CD4-positive, alpha-beta T cell treated with Interleukin-15 for 1 hour (primary cell): ENCODE data around the gene ZFYVE21.

ENCODE experiments used
- DNase-seq: peaks from one replicate; pipeline ENCODE4 v3.0.0-alpha.2; 2020

ZFYVE21 gene

GRCh38 chr14:103739466-103739792 is 23.8 kb downstream of the ZFYVE21 start:
- no peak for DNase-seq

DNA sequence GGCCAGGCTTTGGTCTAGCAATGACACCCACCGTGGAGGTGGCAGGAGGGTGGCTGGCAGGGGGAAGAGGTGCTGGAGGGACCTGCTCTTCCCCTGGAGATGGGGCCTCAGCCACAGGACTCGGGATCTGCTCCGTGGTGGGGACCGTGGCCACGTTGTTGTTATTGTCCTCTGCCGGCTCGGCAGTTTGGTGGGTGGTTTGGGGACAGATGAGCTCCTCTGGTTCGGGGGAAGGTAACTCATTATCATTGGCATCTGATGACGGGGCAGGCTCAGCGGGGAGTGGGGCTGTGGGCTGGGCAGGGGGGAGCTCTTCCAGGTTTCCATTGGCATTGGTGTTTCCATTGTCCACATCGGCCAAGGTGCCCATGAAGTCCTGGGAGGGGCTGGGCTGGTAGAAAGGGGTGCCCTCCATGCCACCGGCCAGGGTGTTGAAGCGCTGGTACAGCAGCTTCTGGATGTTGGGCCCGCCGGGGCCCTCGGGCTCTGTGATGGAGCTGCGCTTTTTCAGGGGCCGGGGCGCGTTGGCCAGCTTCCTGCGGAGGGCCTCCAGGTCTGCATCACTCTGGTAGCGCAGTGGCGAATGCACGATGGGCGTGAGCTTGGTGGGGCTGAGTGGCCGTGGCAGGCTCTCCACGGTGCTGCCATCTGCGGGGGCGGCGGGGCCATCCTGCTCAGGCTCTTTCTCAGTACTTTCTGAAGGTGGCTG is 24.3 kb downstream of the ZFYVE21 start:
- DNase-seq, result no peak

- DNase-seq, result no peak
These were observed 25.5 kb downstream of the ZFYVE21 start for GRCh38 chr14:103740991-103741689.

DNA sequence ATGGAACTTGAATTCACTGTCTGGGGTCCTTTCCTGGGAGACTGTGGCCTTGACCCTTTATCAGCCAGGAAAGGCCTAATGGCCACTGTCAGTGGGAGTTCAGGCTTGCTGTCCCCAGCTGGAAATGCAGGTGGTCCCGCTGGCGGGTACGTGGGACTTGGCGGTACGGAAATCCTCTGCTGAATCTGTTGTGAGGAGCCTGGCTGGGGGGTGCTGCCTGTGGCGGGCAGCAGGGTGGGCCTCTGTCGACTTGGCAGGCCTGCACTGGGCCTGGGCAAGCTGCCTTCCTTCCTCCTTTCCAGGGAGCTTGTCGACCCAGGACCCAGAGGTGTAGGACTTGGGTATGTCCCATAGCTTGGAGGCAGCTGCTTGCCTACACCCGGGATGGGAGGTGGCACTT is 26.3 kb downstream of the ZFYVE21 start:
- no peak for DNase-seq

GRCh38 chr14:103742499-103743255 is 27.1 kb downstream of the ZFYVE21 start:
- DNase-seq, result no peak

DNA sequence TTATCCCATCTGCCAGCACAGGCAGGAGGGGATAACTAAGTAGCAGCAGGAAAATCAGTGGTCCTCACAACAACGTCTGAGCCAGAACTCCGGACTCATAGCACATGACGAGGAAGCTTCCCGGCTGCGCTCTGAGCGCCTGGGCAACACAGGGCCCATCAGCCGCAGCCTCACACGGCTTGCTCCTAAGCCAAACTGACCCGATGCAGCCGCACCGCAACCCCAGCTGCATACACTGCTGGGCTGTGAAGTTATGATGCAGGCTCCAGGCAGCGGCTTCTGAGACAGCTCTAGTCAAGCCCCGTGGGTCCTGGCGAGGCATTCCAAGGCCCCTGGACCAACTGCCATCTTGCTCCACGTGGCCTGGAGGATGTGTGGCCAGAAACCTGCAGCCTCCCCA is 28.1 kb downstream of the ZFYVE21 start:
- no peak for DNase-seq

GRCh38 chr14:103744621-103745395 is 29.2 kb downstream of the ZFYVE21 start:
- DNase-seq, result no peak

- DNase-seq, result no peak
These were observed 29.8 kb downstream of the ZFYVE21 start for GRCh38 chr14:103745424-103745823.

DNA sequence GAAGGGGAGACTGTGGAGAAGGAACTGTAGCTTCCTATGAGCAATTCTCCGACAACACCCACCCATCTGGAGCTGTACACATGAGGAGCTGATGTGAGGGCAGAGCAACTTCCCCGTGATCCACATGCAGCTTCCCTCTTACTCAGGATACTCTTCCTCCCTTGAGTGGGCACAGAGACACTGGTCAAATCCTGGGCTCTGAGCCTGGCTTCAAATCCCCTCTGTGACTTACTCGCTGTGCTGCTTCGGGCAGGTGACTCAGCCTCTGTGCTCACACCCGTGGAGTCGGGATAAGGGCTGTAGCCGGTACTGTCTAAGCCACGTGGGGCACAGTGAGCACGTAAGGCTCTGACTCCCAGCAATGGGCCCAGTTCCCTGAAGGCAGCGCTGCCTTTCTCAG is 31.1 kb downstream of the ZFYVE21 start:
- no peak for DNase-seq

GRCh38 chr14:103748534-103748857 is 32.9 kb downstream of the ZFYVE21 start:
- DNase-seq, result peak; percentile 44

- no peak for DNase-seq
These were observed 33.8 kb downstream of the ZFYVE21 start for GRCh38 chr14:103749452-103749851.

DNA sequence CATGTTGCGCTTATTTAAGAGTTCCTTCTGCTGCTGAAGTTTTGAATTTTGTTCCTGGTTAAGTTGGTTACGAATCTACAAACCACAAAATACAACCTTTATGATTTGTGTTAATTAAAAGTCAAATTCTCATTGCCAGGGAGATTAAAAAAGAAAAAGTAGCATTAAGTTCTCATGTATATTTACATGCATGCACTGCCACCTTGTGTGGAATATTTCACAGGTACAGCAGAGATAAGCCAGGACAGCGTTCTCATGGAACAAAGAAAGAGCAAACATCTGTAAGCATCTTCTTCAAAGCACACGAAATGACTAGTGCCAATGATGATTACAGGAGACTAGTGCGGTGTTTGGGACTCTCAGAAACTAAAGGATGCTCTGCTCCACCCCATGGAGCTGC is 34.2 kb downstream of the ZFYVE21 start:
- no peak for DNase-seq

GRCh38 chr14:103753774-103754173 is 38.2 kb downstream of the ZFYVE21 start:
- DNase-seq, result no peak

DNA sequence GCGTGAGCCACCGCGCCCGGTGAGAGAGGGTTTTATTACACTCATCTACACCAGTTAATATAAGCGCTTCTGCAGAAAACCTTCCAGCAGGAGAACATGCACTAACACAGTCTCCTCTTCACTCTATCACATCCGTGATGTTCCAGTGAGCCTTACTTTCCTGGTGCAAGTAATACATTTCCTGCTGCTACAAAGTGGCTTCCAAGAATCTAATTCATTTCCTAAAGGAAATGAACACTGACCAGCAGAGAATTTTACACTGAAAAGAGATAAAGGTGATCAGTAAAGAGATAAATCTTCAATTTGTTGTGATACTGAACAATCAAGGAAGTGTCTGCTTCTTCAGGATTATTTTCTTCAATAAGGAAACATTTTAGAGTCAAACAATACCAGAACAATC is 39.5 kb downstream of the ZFYVE21 start:
- DNase-seq, result no peak

GRCh38 chr14:103758059-103758776 is 42.6 kb downstream of the ZFYVE21 start:
- DNase-seq, result no peak

DNA sequence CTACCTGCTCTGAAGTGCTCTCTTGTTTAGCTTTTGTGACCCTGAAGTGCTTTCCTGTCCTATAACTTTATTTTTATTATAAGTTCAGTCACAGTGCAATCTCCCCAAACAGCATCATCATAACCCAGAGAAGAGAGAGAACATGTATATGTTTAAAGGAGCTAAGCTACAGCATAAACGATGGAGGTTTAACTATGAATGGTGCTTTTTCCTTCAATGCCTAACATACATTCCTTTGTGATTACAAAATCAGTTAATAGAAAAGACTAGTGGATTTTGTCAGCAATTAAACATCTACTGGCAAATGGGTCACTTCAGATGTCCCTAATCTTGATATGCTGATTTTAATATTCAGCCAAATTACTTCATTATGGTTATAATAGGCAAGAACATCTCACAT is 46.4 kb downstream of the ZFYVE21 start:
- no peak for DNase-seq

DNA sequence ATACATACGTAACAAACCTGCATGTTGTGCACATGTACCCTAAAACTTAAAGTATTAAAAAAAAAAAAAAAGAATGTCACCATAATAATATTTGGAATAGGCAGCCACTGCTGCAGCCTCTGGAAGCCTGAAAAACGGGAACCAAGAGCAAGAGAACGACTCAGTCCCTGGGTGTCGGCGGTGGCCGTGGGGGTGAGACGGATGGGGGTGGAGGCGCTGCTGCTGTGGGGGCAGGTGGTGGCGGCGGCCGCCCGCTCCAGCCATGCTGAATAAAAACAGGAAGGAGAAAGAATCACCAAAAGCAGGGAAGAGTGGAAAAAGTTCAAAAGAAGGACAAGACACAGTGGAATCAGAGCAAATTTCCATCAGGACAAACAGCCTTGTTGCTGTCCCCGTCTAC is 46.9 kb downstream of the ZFYVE21 start:
- DNase-seq, result no peak

DNA sequence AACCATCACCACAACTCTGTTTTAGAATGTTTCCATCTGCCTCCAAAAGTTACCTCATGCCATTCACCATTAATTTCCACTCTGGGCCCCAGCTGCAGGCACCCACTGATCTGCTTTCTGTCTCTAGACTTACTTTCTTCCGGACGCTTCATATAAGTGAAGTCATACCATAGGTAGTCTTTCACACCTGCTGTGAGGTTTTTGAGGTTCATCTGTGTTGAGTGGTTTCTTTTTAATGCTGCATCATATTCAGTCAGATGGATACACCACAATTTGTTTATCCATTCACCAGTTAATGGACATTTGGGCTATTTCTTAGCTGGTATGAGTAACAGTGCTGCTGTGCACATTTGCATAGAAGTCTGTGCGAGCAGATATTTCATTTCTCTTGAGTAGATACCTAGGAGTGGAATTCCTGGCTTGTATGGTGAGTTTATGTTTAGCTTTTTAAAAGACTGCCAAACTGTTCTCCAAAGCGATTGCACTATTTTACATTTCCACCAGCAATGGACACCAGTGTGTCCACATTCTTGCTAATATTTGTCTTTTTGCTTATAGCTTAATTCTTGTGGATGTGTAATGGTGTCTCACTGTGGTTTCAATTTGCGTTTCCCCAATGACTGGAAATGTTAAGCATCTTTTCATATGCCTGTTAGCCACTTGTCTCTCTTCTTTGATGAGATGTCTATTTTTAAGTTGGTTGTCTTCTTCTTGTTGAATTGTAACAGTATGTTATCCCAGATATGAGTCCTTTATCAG is 48.3 kb downstream of the ZFYVE21 start:
- no peak for DNase-seq

DNA sequence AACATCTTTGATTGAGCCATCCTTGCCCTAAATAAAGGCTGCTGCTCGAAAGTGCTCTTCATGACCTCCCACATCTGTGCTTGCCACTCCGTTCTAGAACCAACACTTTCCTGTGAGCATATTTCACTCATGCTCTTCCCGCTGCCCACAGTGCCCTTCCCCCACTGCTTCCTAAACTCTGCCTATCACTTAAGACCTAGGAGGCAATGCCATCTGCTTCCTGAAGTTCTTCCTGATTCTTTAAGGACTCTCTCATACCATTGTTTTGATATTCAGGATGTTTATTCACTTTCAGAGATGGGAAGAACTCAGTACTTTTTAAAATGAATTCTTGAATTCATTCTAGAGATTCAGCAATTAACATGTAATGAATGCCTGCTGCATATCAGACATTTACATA is 49.9 kb downstream of the ZFYVE21 start:
- DNase-seq, result no peak

DNA sequence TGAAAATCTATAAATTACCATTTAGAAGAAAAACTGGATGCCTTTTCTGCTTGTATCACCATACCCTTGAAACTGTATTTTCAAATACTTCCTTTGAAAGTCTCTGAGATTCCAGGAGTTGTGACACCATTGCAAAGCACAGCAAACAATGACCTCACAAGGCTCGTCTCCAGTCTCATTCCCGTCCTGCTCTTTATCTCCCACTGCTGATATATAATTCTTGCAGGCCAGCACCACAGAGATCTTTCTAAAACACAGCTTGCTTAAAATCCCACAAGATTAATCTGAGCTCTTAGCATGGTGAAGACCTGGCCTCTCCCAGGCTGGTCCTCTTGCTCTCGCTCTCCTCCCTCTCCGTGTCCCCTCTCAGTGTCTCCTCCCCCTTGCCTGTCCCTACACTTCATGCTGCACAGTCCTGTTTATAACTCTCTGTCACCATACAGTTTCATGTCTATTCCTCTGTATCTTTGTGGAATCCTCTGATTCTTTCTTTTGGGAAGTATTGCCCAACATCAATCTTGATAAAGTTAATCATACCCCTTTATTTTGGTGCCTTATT is 51.8 kb downstream of the ZFYVE21 start:
- DNase-seq, result no peak

GRCh38 chr14:103770500-103770899 is 54.9 kb downstream of the ZFYVE21 start:
- no peak for DNase-seq

GRCh38 chr14:103770902-103771301 is 55.3 kb downstream of the ZFYVE21 start:
- no peak for DNase-seq
